Right cardiac atrium (tissue), 5 donors: ENCODE results near the gene MRPL19. TPM values are rescaled to one million over a fixed set of nuclear protein-coding genes. Genes with fewer than 3 reads are reported as not detected.

Experiments
- ATAC-seq, 2 donors: fragments of 200-7000 bp; cut with Tn5 transposase; one replicate each; pipeline versions ENCODE4 v1.8.0 to v1.9.1; 2020; ENCODE audit warnings: moderate library complexity in 2 of 2, mild to moderate bottlenecking in 1 of 2
- DNase-seq, 3 donors: peaks; one replicate each; pipeline ENCODE4 v3.0.0-alpha.2; 2020
- H3K27ac ChIP-seq: one replicate; pipeline ENCODE4 v1.5.1; 2013; ENCODE audit warnings: mild to moderate bottlenecking, low read length, control low read depth, moderate library complexity
- H3K27me3 ChIP-seq: one replicate; pipeline ENCODE4 v1.6.1; 2013; ENCODE audit not compliant: control insufficient read depth, insufficient read depth
- H3K4me1 ChIP-seq: one replicate; pipeline ENCODE4 v1.6.1; 2013; ENCODE audit warnings: low read length; ENCODE audit not compliant: control insufficient read depth, insufficient read depth
- H3K4me3 ChIP-seq: one replicate; pipeline ENCODE4 v1.5.1; 2013; ENCODE audit warnings: low read length, control low read depth
- H3K9me3 ChIP-seq: one replicate; pipeline ENCODE4 v1.6.1; 2013; ENCODE audit warnings: low read length; ENCODE audit not compliant: control insufficient read depth
- WGBS: extraction: QIAGEN DNeasy Blood & Tissue Kit; methylation state at CpG from one replicate; pipeline ENCODE4 v1.1.7; 2013; 5-methylcytosine and 5-hydroxymethylcytosine counted together
- intact Hi-C, 4 donors: fragments of 100-400 bp; cut with DNase I; formaldehyde crosslinking; loops; one replicate each; pipeline versions ENCODE4 v1.11.0 to v1.14.0; 2022 to 2023
- polyA plus RNA-seq: library from polyadenylated mRNA; stranded (reverse); fragments of 200-250 nt; gene quantifications from one replicate; pipeline ENCODE4 v1.2.3, GENCODE V29; 2013
- total RNA-seq, 4 donors: library from RNA; stranded (reverse); fragmentation: NEBNext Ultra II Directional; extraction: Animal tissue kit (Norgen Biotek cat#: 25700); gene quantifications; one replicate each; pipeline ENCODE4 v1.2.1, GENCODE V29; 2021
- donor health status: healthy with polysubstance abuse.
- donor health status: DM: no; HTN: yes; CAD: no.
- donor health status: DM: no; HTN: no; CAD: no.
- donor health status: DM: no; HTN: yes; CAD: no; lungs with severe emphysema.
- donor health status: DM: yes; HTN: yes; CAD: no.

MRPL19 gene
- total and polyA plus RNA-seq, 5 donors = 30.4 to 49.2 (median 41.2) TPM

- intact Hi-C loops = no loop called here
- 67% methylated on average over 1 of the region's 1 CpG for WGBS
These were observed 9.0 kb upstream of the MRPL19 start for GRCh38 chr2:75637568-75637967.

GRCh38 chr2:75640621-75641121, 5.9 kb upstream of the MRPL19 start:
- no peak overlapping the region for H3K4me3 ChIP-seq
- ATAC-seq (peak; percentile 97 to 98), DNase-seq (peak; percentile 63 to 84 (median 83))
- H3K9me3 ChIP-seq = no peaks in the 10 kb centered on the region
- no peaks in the 10 kb centered on the region for H3K4me1 ChIP-seq
- intact Hi-C loops = no loop called here
- H3K27ac ChIP-seq = no peak overlapping the region
- 0% methylated on average over 3 of the region's 3 CpGs for WGBS
- H3K27me3 ChIP-seq = no peaks in the 10 kb centered on the region

More at GRCh38 chr2:75637568-75637967, 9.0 kb upstream of the MRPL19 start:
- no peak for ATAC-seq
- no peak overlapping the region for H3K4me3 ChIP-seq
- DNase-seq = no peak
- H3K27ac ChIP-seq = no peak overlapping the region
- no peaks in the 10 kb centered on the region for H3K9me3 ChIP-seq
- no peaks in the 10 kb centered on the region for H3K4me1 ChIP-seq
- no peaks in the 10 kb centered on the region for H3K27me3 ChIP-seq

- no peaks in the 10 kb centered on the region for H3K27me3 ChIP-seq
- no peaks in the 10 kb centered on the region for H3K4me1 ChIP-seq
- no peak overlapping the region for H3K4me3 ChIP-seq
- ATAC-seq (peak in 1 of 2 donors; percentile 28), DNase-seq (peak in 1 of 3 donors; percentile 37)
- no peaks in the 10 kb centered on the region for H3K9me3 ChIP-seq
- no peak overlapping the region for H3K27ac ChIP-seq
- WGBS = 65% methylated on average over 1 of the region's 1 CpG
- intact Hi-C loops = no loop called here
These were observed 5.0 kb upstream of the MRPL19 start for GRCh38 chr2:75641587-75641986.

GRCh38 chr2:75643980-75644379, 2.6 kb upstream of the MRPL19 start:
- intact Hi-C loops = no loop called here
- Histone ChIP-seq H3K9me3 (no peaks in the 10 kb centered on the region), H3K4me1 (peaks cover 2% of the 10 kb centered on the region), H3K27me3 (no peaks in the 10 kb centered on the region), H3K27ac (no peak overlapping the region), H3K4me3 (no peak overlapping the region)
- 68% methylated on average over 1 of the region's 1 CpG for WGBS
- DNase-seq (no peak), ATAC-seq (no peak)

DNA sequence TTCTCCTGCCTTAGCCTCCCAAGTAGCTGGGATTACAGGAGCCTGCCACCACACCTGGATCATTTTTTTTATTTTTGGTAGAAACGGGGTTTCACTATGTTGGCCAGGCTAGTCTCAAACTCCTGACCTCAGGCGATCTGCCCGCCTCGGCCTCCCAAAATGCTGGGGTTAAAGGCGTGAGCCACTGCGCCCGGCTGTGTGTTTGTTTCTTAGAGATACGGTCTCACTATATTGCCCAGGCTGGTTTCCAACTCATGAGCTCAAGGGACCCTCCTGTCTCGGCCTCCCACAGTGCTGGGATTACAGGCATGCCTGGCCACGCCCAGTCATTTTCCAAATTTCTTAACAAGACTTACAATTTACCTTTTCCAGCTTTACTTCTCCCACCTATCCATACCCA, 940 bp upstream of the MRPL19 start:
- ATAC-seq (no peak), DNase-seq (peak in 1 of 3 donors; percentile 47)
- intact Hi-C loops = no loop called here
- Histone ChIP-seq H3K27me3 (no peaks in the 10 kb centered on the region), H3K4me3 (no peak overlapping the region), H3K9me3 (no peaks in the 10 kb centered on the region), H3K4me1 (peaks cover 2% of the 10 kb centered on the region), H3K27ac (no peak overlapping the region)
- 96% methylated on average over 10 of the region's 10 CpGs for WGBS

DNA sequence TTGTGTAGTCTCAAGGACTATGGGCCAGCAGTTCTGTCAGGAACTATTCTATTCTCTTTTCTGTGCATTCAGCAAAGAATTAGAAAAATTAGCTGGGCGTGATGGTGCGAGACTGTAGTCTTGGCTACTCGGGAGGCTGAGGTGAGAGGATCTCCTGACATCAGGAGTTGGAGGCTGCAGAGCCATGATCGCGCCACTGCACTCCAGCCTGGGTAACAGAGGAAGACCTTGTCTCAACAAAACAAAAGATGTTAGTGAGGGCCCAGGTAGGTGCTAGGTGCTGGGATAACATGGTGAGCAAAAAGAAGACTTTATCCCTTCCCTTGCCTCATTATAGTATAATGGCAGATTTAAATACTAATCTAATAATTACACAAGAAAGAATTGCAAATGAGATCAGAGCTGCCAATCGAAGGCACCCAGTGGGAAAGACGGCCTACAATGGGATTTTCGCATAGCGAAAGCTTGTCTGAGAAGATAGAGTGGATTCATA, 447 bp upstream of the MRPL19 start:
- H3K4me1 ChIP-seq = peaks cover 2% of the 10 kb centered on the region
- DNase-seq = peak in 1 of 3 donors; percentile 30
- no peaks in the 10 kb centered on the region for H3K27me3 ChIP-seq
- 74% methylated on average over 9 of the region's 9 CpGs for WGBS
- ATAC-seq = no peak
- peak overlapping the region; percentile 66 for H3K27ac ChIP-seq
- intact Hi-C loops = no loop called here
- H3K9me3 ChIP-seq = no peaks in the 10 kb centered on the region
- H3K4me3 ChIP-seq = peak overlapping the region; percentile 97

DNA sequence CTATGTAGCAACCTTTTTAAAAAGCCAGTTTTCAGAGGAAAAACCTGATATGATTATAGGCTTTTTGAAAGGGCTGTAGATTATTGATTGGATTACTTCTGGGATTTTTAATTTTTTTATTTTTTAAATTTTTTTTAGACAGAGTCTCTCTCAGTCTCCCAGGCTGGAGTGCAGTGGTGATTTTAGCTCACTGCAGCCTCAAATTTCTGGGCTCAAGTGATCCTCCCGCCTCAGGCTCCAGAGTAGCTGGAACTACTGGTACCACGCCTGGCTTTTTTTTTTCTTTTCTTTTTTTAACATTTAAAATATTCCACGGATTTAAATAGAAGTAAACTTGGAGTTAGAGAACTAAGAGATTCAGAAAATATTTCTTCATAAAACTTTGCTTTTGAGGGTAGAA, 1.2 kb downstream of the MRPL19 start:
- H3K4me3 ChIP-seq = peak overlapping the region; percentile 97
- H3K4me1 ChIP-seq = peaks cover 2% of the 10 kb centered on the region
- 87% methylated on average over 3 of the region's 3 CpGs for WGBS
- no peak overlapping the region for H3K27ac ChIP-seq
- intact Hi-C loops = no loop called here
- DNase-seq (no peak), ATAC-seq (no peak)
- H3K27me3 ChIP-seq = no peaks in the 10 kb centered on the region
- H3K9me3 ChIP-seq = no peaks in the 10 kb centered on the region

- intact Hi-C loops = no loop called here
- DNase-seq = no peak
- H3K9me3 ChIP-seq = no peaks in the 10 kb centered on the region
- 97% methylated on average over 2 of the region's 2 CpGs for WGBS
- H3K27me3 ChIP-seq = no peaks in the 10 kb centered on the region
- no peaks in the 10 kb centered on the region for H3K4me1 ChIP-seq
- no peak overlapping the region for H3K4me3 ChIP-seq
- no peak overlapping the region for H3K27ac ChIP-seq
- ATAC-seq = no peak
These were observed 7.4 kb downstream of the MRPL19 start for GRCh38 chr2:75654012-75654411.

- Histone ChIP-seq H3K27ac (no peak overlapping the region), H3K4me3 (no peak overlapping the region), H3K4me1 (no peaks in the 10 kb centered on the region), H3K9me3 (no peaks in the 10 kb centered on the region), H3K27me3 (no peaks in the 10 kb centered on the region)
- WGBS = 86% methylated on average over 1 of the region's 1 CpG
- intact Hi-C loops = no loop called here
- no peak for ATAC-seq
- DNase-seq = no peak
These were observed 9.3 kb downstream of the MRPL19 start for GRCh38 chr2:75655861-75656260.

GRCh38 chr2:75656563-75656962, 10.0 kb downstream of the MRPL19 start:
- H3K9me3 ChIP-seq = no peaks in the 10 kb centered on the region
- no peaks in the 10 kb centered on the region for H3K4me1 ChIP-seq
- intact Hi-C loops = no loop called here
- no peak overlapping the region for H3K27ac ChIP-seq
- H3K27me3 ChIP-seq = no peaks in the 10 kb centered on the region
- ATAC-seq (no peak), DNase-seq (no peak)
- 93% methylated on average over 1 of the region's 1 CpG for WGBS
- H3K4me3 ChIP-seq = no peak overlapping the region

DNA sequence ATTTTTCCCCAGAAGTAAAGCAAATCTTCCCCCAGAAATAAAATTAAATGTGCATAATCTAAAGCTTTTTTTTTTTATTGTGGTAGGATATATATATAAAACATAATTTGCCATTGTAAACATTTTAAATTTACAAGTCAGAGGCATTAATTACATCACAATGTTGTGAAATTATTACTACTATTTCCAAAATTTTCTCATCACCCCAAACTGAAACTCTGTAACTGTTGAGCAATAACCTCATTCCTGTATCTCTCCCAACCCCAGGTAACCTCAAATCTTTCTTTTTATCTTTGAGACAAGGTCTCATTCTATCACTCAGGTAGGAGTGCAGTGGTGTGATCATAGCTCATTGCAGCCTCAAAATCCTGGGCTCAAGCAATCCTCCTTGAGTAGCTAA, 11.2 kb downstream of the MRPL19 start:
- DNase-seq (no peak), ATAC-seq (no peak)
- no peaks in the 10 kb centered on the region for H3K9me3 ChIP-seq
- no peaks in the 10 kb centered on the region for H3K4me1 ChIP-seq
- intact Hi-C loops = no loop called here
- H3K27ac ChIP-seq = no peak overlapping the region
- no peaks in the 10 kb centered on the region for H3K27me3 ChIP-seq
- H3K4me3 ChIP-seq = no peak overlapping the region

GRCh38 chr2:75666911-75667310, 20.3 kb downstream of the MRPL19 start:
- DNase-seq (no peak), ATAC-seq (no peak)
- Histone ChIP-seq H3K27me3 (no peaks in the 10 kb centered on the region), H3K9me3 (no peaks in the 10 kb centered on the region), H3K27ac (no peak overlapping the region), H3K4me1 (no peaks in the 10 kb centered on the region), H3K4me3 (no peak overlapping the region)
- intact Hi-C loops = no loop called here
- WGBS = 81% methylated on average over 6 of the region's 6 CpGs
